NT2/D1 (cell line): Measurements from ENCODE around the gene UCK2.

ENCODE experiments used
- DNase-seq: peaks from one replicate; pipeline ENCODE4 v3.0.0-alpha.2; 2011; ENCODE audit warnings: low read depth, low spot score
- H3K27me3 ChIP-seq: 2 replicates; pipeline ENCODE4 v1.6.0; 2011; ENCODE audit warnings: mild to moderate bottlenecking; ENCODE audit not compliant: insufficient read length, insufficient read depth
- H3K36me3 ChIP-seq: 2 replicates; pipeline ENCODE4 v1.6.1; 2011; ENCODE audit warnings: mild to moderate bottlenecking, low read length, mixed read lengths; ENCODE audit not compliant: insufficient read depth, insufficient read length
- H3K4me1 ChIP-seq: 2 replicates; pipeline ENCODE4 v1.5.1; 2011; ENCODE audit not compliant: insufficient read depth, insufficient read length
- H3K4me3 ChIP-seq: 2 replicates; pipeline ENCODE4 v1.5.1; 2011; ENCODE audit warnings: low read depth; ENCODE audit not compliant: insufficient read length
- H3K9ac ChIP-seq: 2 replicates; pipeline ENCODE4 v1.6.0; 2011; ENCODE audit warnings: low read depth; ENCODE audit not compliant: insufficient read length
- H3K9me3 ChIP-seq: 2 replicates; pipeline ENCODE4 v1.5.1; 2011; ENCODE audit warnings: mild to moderate bottlenecking, low read length; ENCODE audit not compliant: insufficient read depth
- SUZ12 ChIP-seq: IDR thresholded peaks from 2 replicates; pipeline ENCODE4 v1.6.1; 2011; ENCODE audit not compliant: insufficient read length, insufficient read depth; ENCODE audit errors: extremely low read depth
- YY1 ChIP-seq: IDR thresholded peaks from 2 replicates; pipeline ENCODE4 v1.6.1; 2011; ENCODE audit not compliant: insufficient read length, insufficient read depth
- ZNF274 ChIP-seq: IDR thresholded peaks from 2 replicates; pipeline ENCODE4 v1.6.1; 2011; ENCODE audit warnings: mild to moderate bottlenecking, low read depth, low read length

The UCK2 gene

DNA sequence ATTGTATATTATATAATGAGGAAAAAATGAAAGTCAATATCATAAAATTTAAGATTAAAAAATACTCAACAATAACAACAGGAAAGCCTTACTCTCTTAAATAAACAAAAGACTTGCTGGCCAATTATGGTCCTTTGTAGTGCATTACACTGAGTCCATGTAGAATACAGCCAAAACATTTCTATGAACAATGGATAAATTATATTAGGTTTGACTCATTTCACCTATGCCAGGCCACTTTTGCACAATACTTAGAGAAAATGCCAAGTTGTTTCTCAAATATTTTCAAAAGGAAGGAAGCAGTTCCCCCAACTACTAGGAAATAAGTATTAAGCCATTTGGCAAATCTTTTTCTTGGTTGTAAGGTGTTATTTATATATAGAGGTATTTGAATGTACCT is 19.8 kb upstream of the UCK2 start:
- no peak overlapping the region for H3K4me3 ChIP-seq
- no peaks in the 10 kb centered on the region; the same call in 1 of the 2 replicates for H3K9me3 ChIP-seq
- TF ChIP-seq YY1 (no peak), SUZ12 (no peak), ZNF274 (no peak)
- H3K9ac ChIP-seq: no peak overlapping the region
- H3K27me3 ChIP-seq: no peaks in the 10 kb centered on the region
- no peaks in the 10 kb centered on the region for H3K36me3 ChIP-seq
- no peak for DNase-seq
- H3K4me1 ChIP-seq: no peaks in the 10 kb centered on the region

DNA sequence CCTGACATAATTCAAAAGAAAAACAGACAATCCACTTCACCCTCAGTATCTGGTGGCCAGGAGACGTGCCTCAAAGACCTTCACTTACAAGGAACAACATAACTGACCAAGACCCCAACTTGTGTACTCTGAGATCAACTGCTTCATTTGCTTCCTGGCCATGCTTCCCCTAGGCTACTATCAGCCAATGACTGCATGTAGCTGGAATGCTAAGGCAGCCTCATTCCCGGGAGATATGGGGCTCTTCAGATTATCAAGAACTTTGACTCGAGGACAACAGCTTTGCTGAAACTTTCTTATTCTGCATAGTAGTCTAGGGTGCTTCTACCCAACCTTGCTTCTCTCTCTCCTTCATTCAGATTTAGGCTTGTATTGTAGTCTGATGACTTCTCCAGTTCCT is 11.7 kb upstream of the UCK2 start:
- H3K9ac ChIP-seq: no peak overlapping the region
- no peaks in the 10 kb centered on the region for H3K4me1 ChIP-seq
- TF ChIP-seq YY1 (no peak), ZNF274 (no peak), SUZ12 (no peak)
- no peaks in the 10 kb centered on the region for H3K9me3 ChIP-seq
- no peaks in the 10 kb centered on the region for H3K27me3 ChIP-seq
- DNase-seq: no peak
- no peaks in the 10 kb centered on the region for H3K36me3 ChIP-seq
- no peak overlapping the region for H3K4me3 ChIP-seq

DNA sequence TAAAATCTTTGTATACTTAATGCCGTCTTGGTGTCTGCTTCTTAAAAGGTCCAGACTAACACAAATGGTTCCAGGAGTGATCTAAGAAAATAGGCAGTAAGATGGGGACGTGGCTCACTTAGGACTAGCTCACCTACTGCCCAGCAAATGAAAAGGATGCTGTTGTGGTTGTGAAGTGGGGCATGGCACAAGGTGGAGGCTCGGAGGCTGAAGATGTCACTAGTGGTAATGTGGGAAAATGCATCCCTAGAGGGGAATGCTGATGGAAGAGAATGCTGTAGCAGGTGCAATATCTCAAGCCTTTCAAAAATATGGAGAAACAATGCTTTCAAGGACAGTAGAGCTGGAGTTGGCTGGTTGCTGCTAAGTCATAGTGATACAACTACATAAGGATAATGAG is 11.3 kb upstream of the UCK2 start:
- Histone ChIP-seq H3K36me3 (no peaks in the 10 kb centered on the region), H3K27me3 (no peaks in the 10 kb centered on the region), H3K9me3 (no peaks in the 10 kb centered on the region), H3K9ac (no peak overlapping the region), H3K4me1 (no peaks in the 10 kb centered on the region), H3K4me3 (no peak overlapping the region)
- DNase-seq: no peak
- TF ChIP-seq ZNF274: no peak
- no peak for TF ChIP-seq SUZ12
- TF ChIP-seq YY1: no peak

DNA sequence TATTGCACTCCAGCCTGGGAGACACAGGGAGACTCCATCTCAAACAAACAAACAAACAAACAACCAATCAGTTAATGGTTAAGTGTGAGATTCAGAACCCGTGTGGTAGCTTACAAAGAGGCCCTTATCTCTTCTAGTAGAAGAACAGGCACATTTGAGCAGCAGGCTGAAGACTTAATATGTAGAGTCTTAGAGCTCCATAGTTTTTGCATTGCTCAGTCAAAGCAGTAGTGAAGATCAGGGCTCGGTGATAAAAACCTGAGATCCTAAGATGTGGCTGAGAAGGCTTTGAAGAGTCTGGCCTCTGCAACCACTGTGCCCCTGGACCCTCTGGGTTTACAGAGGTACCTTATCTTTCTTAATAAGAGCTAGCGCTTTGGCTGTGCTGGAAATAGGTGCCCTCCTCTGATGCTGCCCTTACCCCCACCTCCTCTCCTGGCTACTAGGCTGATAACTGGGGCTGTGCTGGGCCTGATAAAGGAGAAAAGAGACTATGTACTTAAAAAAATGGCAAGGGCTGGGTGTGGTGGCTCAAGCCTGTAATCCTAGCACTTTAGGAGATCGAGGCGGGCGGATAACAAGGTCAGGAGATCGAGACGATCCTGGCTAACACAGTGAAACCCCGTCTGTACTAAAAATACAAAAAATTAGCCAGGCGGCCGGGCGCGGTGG is 10.5 kb upstream of the UCK2 start:
- no peak overlapping the region for H3K9ac ChIP-seq
- H3K36me3 ChIP-seq: no peaks in the 10 kb centered on the region
- H3K4me3 ChIP-seq: no peak overlapping the region
- no peaks in the 10 kb centered on the region for H3K9me3 ChIP-seq
- DNase-seq: no peak
- no peak for TF ChIP-seq YY1
- TF ChIP-seq ZNF274: no peak
- TF ChIP-seq SUZ12: no peak
- no peaks in the 10 kb centered on the region for H3K27me3 ChIP-seq
- no peaks in the 10 kb centered on the region for H3K4me1 ChIP-seq

DNA sequence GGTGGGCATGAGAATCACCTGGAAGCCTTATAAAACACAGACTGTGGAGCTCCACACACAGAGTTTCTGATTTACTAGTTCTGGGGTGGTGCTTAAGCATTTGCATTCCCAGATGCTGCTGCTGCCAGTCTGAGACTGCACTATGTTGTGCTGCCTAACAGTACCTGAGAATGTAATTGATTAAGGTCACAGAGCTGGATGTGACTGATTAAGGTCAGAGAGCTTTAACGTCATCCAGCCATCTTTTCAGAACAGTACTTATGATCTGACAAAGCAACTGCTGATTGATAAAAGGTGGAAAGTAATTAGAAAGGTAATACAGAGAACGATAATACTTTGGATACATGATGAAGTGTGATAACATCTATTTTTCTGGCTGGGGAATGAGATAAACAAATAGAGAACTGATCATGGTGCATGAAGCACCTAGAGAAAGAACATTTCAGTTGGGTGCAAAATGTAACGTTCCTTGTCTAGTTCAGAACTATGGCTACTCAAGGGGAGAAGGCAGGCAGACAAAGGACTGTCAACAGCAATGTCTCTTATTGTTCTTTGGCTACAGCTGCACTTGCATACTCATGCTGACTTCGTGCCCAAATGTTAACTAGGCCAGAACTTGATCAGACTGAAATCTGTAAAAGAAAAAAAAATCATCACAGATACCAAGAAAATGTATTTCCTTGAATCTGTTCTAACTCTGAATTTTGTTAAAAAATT is 3.7 kb upstream of the UCK2 start:
- DNase-seq: no peak
- Histone ChIP-seq H3K4me1 (peaks cover 4% of the 10 kb centered on the region), H3K9ac (no peak overlapping the region), H3K9me3 (no peaks in the 10 kb centered on the region), H3K36me3 (no peaks in the 10 kb centered on the region), H3K4me3 (no peak overlapping the region), H3K27me3 (no peaks in the 10 kb centered on the region)
- TF ChIP-seq SUZ12 (no peak), ZNF274 (no peak), YY1 (no peak)

DNA sequence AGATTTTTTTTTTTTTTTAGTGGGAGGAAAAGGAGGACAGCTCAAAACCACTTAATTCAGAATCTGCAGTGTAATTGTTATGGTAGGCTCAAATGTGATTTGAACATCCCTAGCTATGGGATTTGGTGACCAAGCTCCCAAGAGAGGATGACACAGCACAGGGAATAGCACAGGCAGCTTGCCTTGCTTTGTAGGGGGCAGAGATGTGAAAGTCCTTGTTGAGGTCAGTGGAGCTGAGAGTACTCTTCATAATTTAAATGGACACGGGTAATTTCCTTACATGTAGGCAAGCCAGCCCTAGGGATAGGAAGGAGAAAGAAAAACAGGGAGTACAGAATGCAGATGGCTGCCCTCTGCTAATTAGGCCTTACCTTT is 3.2 kb upstream of the UCK2 start:
- H3K27me3 ChIP-seq: no peaks in the 10 kb centered on the region
- H3K9ac ChIP-seq: no peak overlapping the region
- no peak for DNase-seq
- no peak overlapping the region for H3K4me3 ChIP-seq
- no peaks in the 10 kb centered on the region for H3K36me3 ChIP-seq
- H3K4me1 ChIP-seq: peaks cover 4% of the 10 kb centered on the region
- H3K9me3 ChIP-seq: no peaks in the 10 kb centered on the region
- TF ChIP-seq SUZ12 (no peak), ZNF274 (no peak), YY1 (no peak)

DNA sequence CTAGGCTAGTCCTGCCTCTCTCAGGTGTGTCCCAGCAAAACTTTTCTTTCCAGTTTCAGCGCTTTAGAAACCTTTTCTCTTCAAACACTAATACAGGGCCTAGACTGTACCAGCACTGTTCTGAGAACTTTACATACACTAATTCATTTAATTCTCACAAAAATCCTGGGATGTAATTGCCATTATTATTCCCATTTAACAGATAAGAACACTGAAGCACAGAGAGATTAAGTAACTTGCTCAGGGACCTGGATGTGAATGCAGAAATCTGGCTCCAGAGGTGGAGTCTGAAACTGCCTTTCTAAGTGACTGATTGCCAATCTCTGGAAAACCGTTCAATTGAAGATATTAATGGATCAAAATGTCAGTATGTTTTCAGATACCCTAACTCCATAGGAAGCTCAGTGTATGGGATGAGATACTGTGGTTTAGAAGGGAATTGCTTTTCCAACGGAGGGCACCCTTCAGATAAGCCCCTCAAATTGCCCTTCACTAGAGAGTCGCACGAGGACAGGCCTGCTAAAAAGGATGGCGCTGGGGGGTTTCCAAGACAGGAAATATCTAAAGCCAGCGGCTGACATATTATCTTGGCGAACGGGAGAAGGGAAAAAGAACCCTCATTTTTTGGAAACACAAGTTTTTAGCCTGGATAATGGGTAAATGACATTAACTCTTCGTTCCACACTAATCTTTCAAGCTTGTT is 698 bp upstream of the UCK2 start:
- H3K9me3 ChIP-seq: no peaks in the 10 kb centered on the region
- H3K9ac ChIP-seq: no peak overlapping the region
- H3K4me1 ChIP-seq: peaks cover 10% of the 10 kb centered on the region
- H3K27me3 ChIP-seq: no peaks in the 10 kb centered on the region
- peaks cover 10% of the 10 kb centered on the region for H3K36me3 ChIP-seq
- peak overlapping the region; percentile 31 for H3K4me3 ChIP-seq
- DNase-seq: no peak
- TF ChIP-seq ZNF274: no peak
- TF ChIP-seq SUZ12: no peak
- TF ChIP-seq YY1: no peak
